ENCODE data around the gene CPED1.

GRCh38 chr7:120961638-120962173 is 26.8 kb upstream of the CPED1 start:
- TF ChIP-seq CTCF (IDR thresholded peaks at IDR 0.05) (no peak), POLR2A (IDR thresholded peaks at IDR 0.05) (no peak)

All from suprapubic skin (tissue), 3 donors.